SK-N-MC (cell line): ENCODE results near the gene ISYNA1.
"Not testable (repeated sequence)": the region's sequence is repeated elsewhere in the genome, so short reads cannot be mapped to it uniquely, and the experiment has no call there.

Experiments
- DNase-seq: peaks from one replicate; pipeline ENCODE4 v3.0.0-alpha.2; 2011; ENCODE audit warnings: low read depth, low spot score
- H3K27ac ChIP-seq: fragments of 200-600 bp; sonication (generic); 2 replicates; pipeline ENCODE4 v1.5.1; 2016; ENCODE audit warnings: mixed run types
- H3K36me3 ChIP-seq: fragments of 200-600 bp; sonication (generic); 2 replicates; pipeline ENCODE4 v1.6.1; 2017; ENCODE audit warnings: antibody characterized with exemption, low read length, mixed read lengths; ENCODE audit not compliant: insufficient read depth
- H3K4me3 ChIP-seq: fragments of 200-600 bp; sonication (generic); 2 replicates; pipeline ENCODE4 v1.5.1; 2016
- H3K9ac ChIP-seq: fragments of 200-600 bp; sonication (generic); 2 replicates; pipeline ENCODE4 v1.8.0; 2017; ENCODE audit warnings: mixed run types, mixed read lengths; ENCODE audit not compliant: insufficient read length
- H3K9me3 ChIP-seq: fragments of 200-600 bp; sonication (generic); 2 replicates; pipeline ENCODE4 v1.6.1; 2017; ENCODE audit warnings: low read depth, mild to moderate bottlenecking, antibody characterized with exemption, low read length, moderate library complexity, mixed read lengths
- EZH2 ChIP-seq: fragments of 200-600 bp; sonication (generic); IDR thresholded peaks from one replicate; pipeline ENCODE4 v1.6.1; 2017; ENCODE audit warnings: antibody characterized with exemption
- FOXP2 ChIP-seq: optimal IDR thresholded peaks from 2 replicates; pipeline ENCODE3; 2011; ENCODE audit warnings: mild to moderate bottlenecking, moderate library complexity; ENCODE audit not compliant: insufficient read depth; ENCODE audit errors: extremely low read length, control extremely low read depth
- POLR2AphosphoS5 ChIP-seq: IDR thresholded peaks from 2 replicates; pipeline ENCODE4 v1.6.1; 2012; ENCODE audit warnings: mild to moderate bottlenecking, low read depth, low read length, borderline replicate concordance

Gene ISYNA1

GRCh38 chr19:18406749-18407148 lies 31.2 kb downstream of the ISYNA1 start:
- TF ChIP-seq POLR2AphosphoS5 = no peak
- TF ChIP-seq EZH2 = no peak
- TF ChIP-seq FOXP2 = no peak
- Histone ChIP-seq H3K4me3 (no peak overlapping the region), H3K9ac (no peak overlapping the region), H3K36me3 (no peaks in the 10 kb centered on the region), H3K9me3 (no peaks in the 10 kb centered on the region), H3K27ac (no peak overlapping the region)
- DNase-seq = no peak

GRCh38 chr19:18405754-18406153 lies 32.2 kb downstream of the ISYNA1 start:
- not testable (repeated sequence) for H3K27ac ChIP-seq, H3K4me3 ChIP-seq, H3K9ac ChIP-seq, DNase-seq, H3K36me3 ChIP-seq, H3K9me3 ChIP-seq

GRCh38 chr19:18402455-18403248 lies 35.3 kb downstream of the ISYNA1 start:
- not testable (repeated sequence) for H3K36me3 ChIP-seq, H3K9ac ChIP-seq, DNase-seq, H3K27ac ChIP-seq, H3K4me3 ChIP-seq, H3K9me3 ChIP-seq

- DNase-seq = no peak
- H3K4me3 ChIP-seq = no peak overlapping the region
- TF ChIP-seq EZH2 = no peak
- TF ChIP-seq FOXP2 = no peak
Observed at GRCh38 chr19:18401580-18402112, 36.3 kb downstream of the ISYNA1 start.

GRCh38 chr19:18399008-18399407 lies 38.9 kb downstream of the ISYNA1 start:
- Histone ChIP-seq H3K27ac (no peak overlapping the region), H3K4me3 (no peak overlapping the region), H3K9ac (no peak overlapping the region), H3K36me3 (no peaks in the 10 kb centered on the region), H3K9me3 (no peaks in the 10 kb centered on the region)
- TF ChIP-seq EZH2 = no peak
- no peak for TF ChIP-seq POLR2AphosphoS5
- no peak for TF ChIP-seq FOXP2
- no peak for DNase-seq

More at GRCh38 chr19:18401580-18402112, 36.3 kb downstream of the ISYNA1 start:
- Histone ChIP-seq H3K9ac (no peak overlapping the region), H3K9me3 (no peaks in the 10 kb centered on the region), H3K36me3 (no peaks in the 10 kb centered on the region), H3K27ac (no peak overlapping the region)

- no peak for TF ChIP-seq EZH2
- TF ChIP-seq POLR2AphosphoS5 = no peak
- no peak for TF ChIP-seq FOXP2
- no peak for DNase-seq
- H3K4me3 ChIP-seq = no peak within 1 kb of the TSS
- H3K9me3 ChIP-seq = no peaks in the 10 kb centered on the region
- no peaks in the 10 kb centered on the region for H3K36me3 ChIP-seq
- H3K27ac ChIP-seq = no peak within 1 kb of the TSS
- no peak within 1 kb of the TSS for H3K9ac ChIP-seq
Observed at GRCh38 chr19:18397242-18398202, 40.4 kb downstream of the ISYNA1 start, which contains the start of gene LRRC25. TSS of gene LRRC25 (minus strand) at chr19:18397622. CDS start at chr19:18396963, 659 bp downstream.

- Histone ChIP-seq H3K36me3 (no peaks in the 10 kb centered on the region), H3K4me3 (no peak overlapping the region), H3K9me3 (no peaks in the 10 kb centered on the region), H3K9ac (no peak overlapping the region), H3K27ac (no peak overlapping the region)
- TF ChIP-seq EZH2 = no peak
- DNase-seq = no peak
Observed at GRCh38 chr19:18396471-18397241, 41.3 kb downstream of the ISYNA1 start.

- H3K4me3 ChIP-seq = no peak overlapping the region
- no peak for TF ChIP-seq FOXP2
- no peak for TF ChIP-seq EZH2
- TF ChIP-seq POLR2AphosphoS5 = no peak
- no peaks in the 10 kb centered on the region for H3K36me3 ChIP-seq
- no peak overlapping the region for H3K9ac ChIP-seq
- no peaks in the 10 kb centered on the region for H3K9me3 ChIP-seq
- H3K27ac ChIP-seq = no peak overlapping the region
- no peak for DNase-seq
Observed at GRCh38 chr19:18393836-18394235, 44.1 kb downstream of the ISYNA1 start.
